Mucosa of stomach (tissue), 1 donor: ENCODE data around the gene ATG7.

Experiments used
- H3K27me3 ChIP-seq: one replicate; pipeline ENCODE4 v1.7.0; 2013; ENCODE audit warnings: mild to moderate bottlenecking, low read length; ENCODE audit not compliant: control insufficient read depth, insufficient read depth
- H3K36me3 ChIP-seq: one replicate; pipeline ENCODE4 v1.7.0; 2013; ENCODE audit warnings: low read length; ENCODE audit not compliant: control insufficient read depth, insufficient read depth
- H3K4me1 ChIP-seq: one replicate; pipeline ENCODE4 v1.7.0; 2013; ENCODE audit warnings: mild to moderate bottlenecking, low read length; ENCODE audit not compliant: control insufficient read depth, insufficient read depth
- H3K4me3 ChIP-seq: one replicate; pipeline ENCODE4 v1.7.0; 2013; ENCODE audit warnings: low read length
- H3K9ac ChIP-seq: one replicate; pipeline ENCODE4 v1.7.0; 2013; ENCODE audit warnings: mild to moderate bottlenecking, low read length, moderate library complexity
- H3K9me3 ChIP-seq: one replicate; pipeline ENCODE4 v1.7.0; 2013; ENCODE audit warnings: mild to moderate bottlenecking, low read length, moderate library complexity; ENCODE audit not compliant: control insufficient read depth
- donor health status: Pancreatic carcinoma.

The ATG7 gene

DNA sequence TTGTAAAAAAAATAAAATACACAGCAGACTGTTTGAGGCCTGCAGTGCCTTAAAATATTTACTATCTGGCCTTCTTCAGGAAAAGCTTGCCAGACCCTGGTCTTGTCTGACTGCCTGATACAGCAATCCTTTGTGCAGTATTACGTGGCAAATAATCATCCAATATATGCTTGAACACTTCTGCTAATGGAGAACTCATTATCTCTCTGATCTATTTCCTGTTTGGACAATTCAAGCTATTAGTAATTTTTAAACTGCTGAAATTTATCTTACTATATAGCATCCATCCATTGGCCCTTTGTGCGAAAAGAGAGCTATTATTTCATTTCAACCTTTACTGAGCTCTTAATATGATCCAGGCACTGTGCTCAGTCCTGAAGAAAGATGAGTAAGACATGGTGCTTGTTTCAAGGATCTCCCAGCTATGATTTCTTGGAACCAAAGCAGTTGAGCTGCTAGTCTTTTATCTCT, 15.9 kb downstream of the ATG7 start:
- Histone ChIP-seq H3K4me1 (peaks cover 23% of the 10 kb centered on the region), H3K9ac (no peak overlapping the region), H3K4me3 (no peak overlapping the region)

DNA sequence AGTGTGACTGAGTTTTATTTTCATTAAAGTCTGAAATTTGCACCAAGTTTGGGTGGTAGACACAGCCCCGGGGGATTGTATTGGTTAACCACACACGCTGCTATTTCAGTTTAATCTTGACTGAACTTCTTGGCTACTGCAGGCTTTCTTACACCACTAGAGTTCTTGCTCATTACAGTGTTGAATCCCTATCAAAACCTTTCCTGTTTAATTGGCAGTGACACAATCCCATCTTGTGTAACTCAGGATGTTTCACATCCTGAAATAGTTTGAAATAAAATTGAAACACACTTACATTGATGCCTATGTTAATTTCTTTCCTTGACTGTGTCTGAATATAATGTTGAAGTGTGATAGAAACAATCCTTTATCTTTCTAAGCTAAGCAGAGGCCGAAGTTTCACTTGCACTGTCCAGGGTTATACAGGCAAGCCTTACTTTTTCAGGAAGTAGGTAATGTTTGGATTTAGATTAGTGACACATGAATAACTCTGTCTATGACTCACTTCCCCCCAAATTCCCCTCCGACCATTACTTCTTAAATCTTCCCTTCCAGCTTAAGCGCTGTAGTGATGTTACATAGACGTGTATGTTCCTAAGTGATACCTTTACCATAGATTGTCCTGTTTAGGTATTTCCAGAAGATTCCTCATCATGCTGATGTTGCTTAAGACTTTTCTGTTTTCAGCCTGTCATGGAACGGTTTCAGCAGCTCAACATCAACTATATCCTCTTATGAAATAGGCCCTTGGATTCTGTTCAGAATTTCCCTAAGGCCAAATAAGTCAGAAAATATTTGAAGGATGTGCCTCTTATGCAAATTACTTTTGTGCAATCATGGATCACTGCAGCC, 16.8 kb downstream of the ATG7 start:
- peak overlapping the region; percentile 41 for H3K9ac ChIP-seq
- H3K4me3 ChIP-seq: no peak overlapping the region
- no peaks in the 10 kb centered on the region for H3K36me3 ChIP-seq
- no peaks in the 10 kb centered on the region for H3K9me3 ChIP-seq
- no peaks in the 10 kb centered on the region for H3K27me3 ChIP-seq
- peaks cover 23% of the 10 kb centered on the region for H3K4me1 ChIP-seq

More for the DNA sequence above, 15.9 kb downstream of the ATG7 start:
- no peaks in the 10 kb centered on the region for H3K36me3 ChIP-seq
- H3K9me3 ChIP-seq: no peaks in the 10 kb centered on the region
- no peaks in the 10 kb centered on the region for H3K27me3 ChIP-seq

DNA sequence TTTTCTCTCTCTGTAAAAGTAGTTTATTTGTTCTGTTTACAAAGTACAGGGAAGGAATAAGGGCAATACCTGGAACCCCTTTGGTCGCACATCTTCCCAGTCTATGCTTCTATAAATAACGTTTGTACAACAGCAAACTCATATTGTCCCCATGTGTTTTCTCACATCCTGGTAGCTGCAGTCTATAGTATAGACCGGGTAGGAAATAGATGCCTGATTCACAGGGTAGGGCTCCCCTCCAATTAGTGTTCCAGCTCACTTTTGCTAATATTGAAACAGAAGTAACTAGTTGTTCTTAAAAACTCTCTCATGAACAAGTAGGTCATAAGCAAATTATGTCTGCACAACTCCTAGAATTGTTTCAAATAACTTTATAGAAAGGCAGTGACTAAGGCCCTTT, 17.7 kb downstream of the ATG7 start:
- Histone ChIP-seq H3K9ac (no peak overlapping the region), H3K4me1 (peaks cover 23% of the 10 kb centered on the region), H3K4me3 (no peak overlapping the region), H3K36me3 (no peaks in the 10 kb centered on the region), H3K27me3 (no peaks in the 10 kb centered on the region), H3K9me3 (no peaks in the 10 kb centered on the region)

- no peak overlapping the region for H3K9ac ChIP-seq
- H3K4me3 ChIP-seq: no peak overlapping the region
- H3K9me3 ChIP-seq: no peaks in the 10 kb centered on the region
- H3K36me3 ChIP-seq: no peaks in the 10 kb centered on the region
- H3K27me3 ChIP-seq: no peaks in the 10 kb centered on the region
- peaks cover 23% of the 10 kb centered on the region for H3K4me1 ChIP-seq
Observed at GRCh38 chr3:11290743-11291680, 18.8 kb downstream of the ATG7 start.

DNA sequence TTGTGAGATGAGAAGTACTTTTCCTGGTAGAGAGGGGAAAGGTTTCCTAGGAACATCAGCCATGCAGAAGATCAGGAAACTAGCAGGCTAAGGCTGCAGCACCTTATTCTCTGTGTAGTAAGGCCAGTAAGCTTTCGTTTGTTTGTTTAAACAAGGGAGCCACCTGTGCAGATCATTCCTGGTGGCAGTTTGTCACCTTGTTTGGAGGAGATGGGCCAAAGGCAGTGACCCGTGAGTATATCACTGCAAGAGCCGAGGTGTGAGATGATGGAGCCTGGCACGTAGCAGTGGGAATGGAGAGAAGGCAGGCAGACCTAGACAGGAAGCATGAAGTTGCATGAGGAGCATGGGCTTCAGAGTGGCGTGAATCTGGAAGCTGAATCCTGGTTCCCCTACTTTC, 19.6 kb downstream of the ATG7 start:
- no peak overlapping the region for H3K4me3 ChIP-seq
- peaks cover 23% of the 10 kb centered on the region for H3K4me1 ChIP-seq
- no peaks in the 10 kb centered on the region for H3K9me3 ChIP-seq
- H3K27me3 ChIP-seq: no peaks in the 10 kb centered on the region
- no peaks in the 10 kb centered on the region for H3K36me3 ChIP-seq
- no peak overlapping the region for H3K9ac ChIP-seq

- Histone ChIP-seq H3K36me3 (no peaks in the 10 kb centered on the region), H3K27me3 (no peaks in the 10 kb centered on the region), H3K9ac (no peak overlapping the region)
Observed at GRCh38 chr3:11297126-11297525, 24.9 kb downstream of the ATG7 start.

DNA sequence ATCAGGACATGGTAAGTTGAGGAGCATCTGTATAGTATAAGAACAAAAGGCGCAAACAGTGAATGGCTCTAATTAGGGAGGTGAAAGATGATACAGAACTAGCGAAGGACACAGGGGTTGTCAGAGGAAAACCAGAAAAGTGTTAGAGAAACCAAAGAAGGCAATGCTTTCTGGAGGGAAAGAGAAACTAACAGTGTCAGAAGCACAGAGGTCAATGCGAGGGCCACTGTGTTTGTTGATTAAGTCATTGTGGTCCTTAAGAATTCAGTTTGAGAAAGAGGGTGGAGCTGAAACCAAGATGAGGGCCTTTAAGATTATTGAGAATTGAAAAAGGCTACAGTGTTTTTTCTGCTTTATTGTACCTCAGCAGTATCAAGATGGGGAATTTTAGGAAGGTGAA, 28.8 kb downstream of the ATG7 start:
- Histone ChIP-seq H3K27me3 (no peaks in the 10 kb centered on the region), H3K9me3 (no peaks in the 10 kb centered on the region), H3K4me1 (no peaks in the 10 kb centered on the region), H3K9ac (no peak overlapping the region), H3K4me3 (no peak overlapping the region), H3K36me3 (no peaks in the 10 kb centered on the region)

More at GRCh38 chr3:11297126-11297525, 24.9 kb downstream of the ATG7 start:
- Histone ChIP-seq H3K9me3 (no peaks in the 10 kb centered on the region), H3K4me1 (no peaks in the 10 kb centered on the region), H3K4me3 (no peak overlapping the region)

GRCh38 chr3:11302444-11302843, 30.2 kb downstream of the ATG7 start:
- Histone ChIP-seq H3K4me1 (no peaks in the 10 kb centered on the region), H3K9ac (no peak overlapping the region), H3K27me3 (no peaks in the 10 kb centered on the region), H3K36me3 (no peaks in the 10 kb centered on the region), H3K4me3 (no peak overlapping the region), H3K9me3 (no peaks in the 10 kb centered on the region)

DNA sequence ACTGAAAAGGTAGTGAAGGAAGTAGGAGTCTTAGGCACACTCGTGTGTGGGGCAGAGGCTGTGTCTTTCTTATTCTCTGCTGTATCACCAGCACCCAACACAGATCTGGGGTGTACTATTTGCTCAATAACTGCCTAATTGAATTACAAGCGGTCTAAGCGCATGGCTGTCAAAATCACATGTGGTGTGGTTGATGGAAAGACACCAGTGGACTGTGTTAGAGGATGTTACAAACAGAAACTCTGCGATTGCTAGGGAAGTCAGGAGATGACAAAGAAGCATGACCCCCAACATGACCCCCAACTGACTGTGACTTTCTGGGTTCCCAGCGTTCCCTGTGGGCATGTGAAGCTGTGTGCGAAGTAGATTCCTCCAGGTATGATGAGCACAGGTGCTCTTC, 32.0 kb downstream of the ATG7 start:
- Histone ChIP-seq H3K27me3 (no peaks in the 10 kb centered on the region), H3K9me3 (no peaks in the 10 kb centered on the region), H3K4me3 (no peak overlapping the region), H3K36me3 (no peaks in the 10 kb centered on the region), H3K9ac (no peak overlapping the region), H3K4me1 (no peaks in the 10 kb centered on the region)

DNA sequence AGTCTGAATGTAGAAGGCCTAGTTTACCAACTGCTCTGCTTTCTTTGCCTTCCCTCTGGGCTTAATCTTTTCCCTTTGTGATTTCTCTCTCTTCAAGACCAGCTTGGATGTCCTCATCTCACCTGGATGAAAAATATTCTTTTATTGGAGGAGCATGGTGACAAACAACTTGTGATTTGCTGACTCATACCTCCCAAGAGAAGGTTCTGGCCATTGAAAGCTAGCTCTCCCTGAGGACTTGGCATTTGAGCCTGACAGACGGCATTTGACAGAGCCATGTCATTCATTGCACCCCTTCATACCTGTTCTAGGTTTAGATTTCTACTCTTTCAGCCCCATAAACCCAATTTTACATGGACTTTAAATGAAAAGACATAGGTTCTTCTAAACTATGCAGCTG, 33.3 kb downstream of the ATG7 start:
- Histone ChIP-seq H3K4me3 (no peak overlapping the region), H3K36me3 (no peaks in the 10 kb centered on the region), H3K9ac (no peak overlapping the region), H3K4me1 (no peaks in the 10 kb centered on the region), H3K27me3 (no peaks in the 10 kb centered on the region), H3K9me3 (no peaks in the 10 kb centered on the region)

GRCh38 chr3:11306817-11307589, 34.8 kb downstream of the ATG7 start:
- no peaks in the 10 kb centered on the region for H3K4me1 ChIP-seq
- no peak overlapping the region for H3K4me3 ChIP-seq
- H3K9ac ChIP-seq: no peak overlapping the region
- H3K36me3 ChIP-seq: no peaks in the 10 kb centered on the region
- H3K27me3 ChIP-seq: no peaks in the 10 kb centered on the region
- no peaks in the 10 kb centered on the region for H3K9me3 ChIP-seq
